WTC11 (cell line): ENCODE measurements around the gene ZFYVE28. TPM values are rescaled to one million over a fixed set of nuclear protein-coding genes. Genes with fewer than 3 reads are reported as not detected.

Source experiments
- ATAC-seq: fragments of 200-7000 bp; cut with Tn5 transposase; 2 replicates; pipeline ENCODE4 v1.10.0; 2021; ENCODE audit warnings: mild to moderate bottlenecking, moderate library complexity
- CTCF ChIA-PET: fragments of 300-600 bp; sonication (Branson Sonifier 250); formaldehyde crosslinking; loops from one replicate; lab custom pipeline; 2021; ENCODE audit warnings: antibody characterized with exemption; lab: Charles Lee
- POLR2A ChIA-PET: fragments of 350-600 bp; sonication (Branson Sonifier 250); formaldehyde crosslinking; loops from one replicate; lab custom pipeline; 2021; ENCODE audit warnings: antibody characterized with exemption; lab: Charles Lee
- DNase-seq: peaks from one replicate; pipeline ENCODE4 v3.0.0; 2021; ENCODE audit warnings: low spot score
- H3K27ac Mint-ChIP-seq: 2 replicates; pipeline ENCODE4 v1.8.0; 2021; ENCODE audit warnings: mixed read lengths
- H3K27me3 Mint-ChIP-seq: 2 replicates; pipeline ENCODE4 v1.8.0; 2021; ENCODE audit warnings: low read depth, mild to moderate bottlenecking, moderate library complexity, mixed read lengths
- H3K36me3 Mint-ChIP-seq: 2 replicates; pipeline ENCODE4 v1.8.0; 2021; ENCODE audit warnings: mixed read lengths
- H3K4me1 Mint-ChIP-seq: 2 replicates; pipeline ENCODE4 v1.8.0; 2022; ENCODE audit warnings: mixed read lengths
- H3K4me3 Mint-ChIP-seq: 2 replicates; pipeline ENCODE4 v1.8.0; 2021; ENCODE audit warnings: mild to moderate bottlenecking, moderate library complexity, mixed read lengths
- H3K9me3 Mint-ChIP-seq: 2 replicates; pipeline ENCODE4 v1.8.0; 2021; ENCODE audit warnings: mixed read lengths
- AFF4 ChIP-seq: sonication (generic); formaldehyde crosslinking; IDR thresholded peaks from 2 replicates; pipeline ENCODE4 v1.8.1; 2023; ENCODE audit warnings: mild to moderate bottlenecking, missing genetic modification reagents, borderline replicate concordance
- AR ChIP-seq: fragments of 250-450 bp; sonication (Bioruptor Pico); IDR thresholded peaks from 2 replicates; pipeline ENCODE4 v1.9.0; 2021; ENCODE audit warnings: mild to moderate bottlenecking
- ATF1 ChIP-seq: sonication (generic); formaldehyde crosslinking; IDR thresholded peaks from 2 replicates; pipeline ENCODE4 v1.8.1; 2023; ENCODE audit warnings: mild to moderate bottlenecking, moderate library complexity, missing genetic modification reagents
- ATF2 ChIP-seq: sonication (generic); formaldehyde crosslinking; IDR thresholded peaks from 2 replicates; pipeline ENCODE4 v1.8.1; 2022; ENCODE audit warnings: low read depth, missing genetic modification reagents, borderline replicate concordance
- CDX4 ChIP-seq: fragments of 250-450 bp; sonication (Bioruptor Pico); IDR thresholded peaks from 2 replicates; pipeline ENCODE4 v1.9.0; 2021; ENCODE audit warnings: moderate library complexity, mild to moderate bottlenecking, inconsistent platforms, borderline replicate concordance
- ETV6 ChIP-seq: sonication (generic); formaldehyde crosslinking; IDR thresholded peaks from 2 replicates; pipeline ENCODE4 v1.8.1; 2022; ENCODE audit warnings: mild to moderate bottlenecking, missing genetic modification reagents
- FOXJ3 ChIP-seq: sonication (generic); formaldehyde crosslinking; IDR thresholded peaks from 2 replicates; pipeline ENCODE4 v1.9.0; 2021; ENCODE audit warnings: missing genetic modification reagents, mild to moderate bottlenecking, borderline replicate concordance
- IRF2 ChIP-seq: sonication (generic); formaldehyde crosslinking; IDR thresholded peaks from 2 replicates; pipeline ENCODE4 v1.8.0; 2022; ENCODE audit warnings: low read depth, missing genetic modification reagents, borderline replicate concordance
- KAT7 ChIP-seq: sonication (generic); formaldehyde crosslinking; IDR thresholded peaks from 2 replicates; pipeline ENCODE4 v1.8.1; 2023; ENCODE audit warnings: missing genetic modification reagents, mild to moderate bottlenecking, borderline replicate concordance
- MLX ChIP-seq: sonication (generic); formaldehyde crosslinking; IDR thresholded peaks from 2 replicates; pipeline ENCODE4 v1.8.1; 2023; ENCODE audit warnings: mild to moderate bottlenecking, missing genetic modification reagents, moderate library complexity
- MYBL2 ChIP-seq: sonication (generic); formaldehyde crosslinking; IDR thresholded peaks from 2 replicates; pipeline ENCODE4 v1.8.1; 2023; ENCODE audit warnings: mild to moderate bottlenecking, moderate library complexity, missing genetic modification reagents
- NFATC4 ChIP-seq: fragments of 250-450 bp; sonication (Bioruptor Pico); IDR thresholded peaks from 2 replicates; pipeline ENCODE4 v1.9.0; 2021; ENCODE audit warnings: mild to moderate bottlenecking
- NR1H2 ChIP-seq: sonication (generic); formaldehyde crosslinking; IDR thresholded peaks from 2 replicates; pipeline ENCODE4 v1.9.0; 2021; ENCODE audit warnings: mild to moderate bottlenecking, moderate library complexity, missing genetic modification reagents
- NR2C2 ChIP-seq: sonication (generic); formaldehyde crosslinking; IDR thresholded peaks from 2 replicates; pipeline ENCODE4 v1.8.0; 2022; ENCODE audit warnings: mild to moderate bottlenecking, missing genetic modification reagents
- RORB ChIP-seq: fragments of 250-450 bp; sonication (Bioruptor Pico); IDR thresholded peaks from 2 replicates; pipeline ENCODE4 v1.9.0; 2021; ENCODE audit warnings: mild to moderate bottlenecking
- SMAD3 ChIP-seq: sonication (generic); formaldehyde crosslinking; IDR thresholded peaks from 2 replicates; pipeline ENCODE4 v1.8.0; 2022; ENCODE audit warnings: missing genetic modification reagents, mild to moderate bottlenecking, borderline replicate concordance
- SOX15 ChIP-seq: fragments of 250-450 bp; sonication (Bioruptor Pico); IDR thresholded peaks from 2 replicates; pipeline ENCODE4 v1.9.0; 2021; ENCODE audit warnings: mild to moderate bottlenecking
- SP1 ChIP-seq: sonication (generic); formaldehyde crosslinking; conservative IDR thresholded peaks from 2 replicates; pipeline ENCODE4 v1.8.1; 2022; ENCODE audit warnings: missing genetic modification reagents
- TEAD1 ChIP-seq: sonication (generic); formaldehyde crosslinking; IDR thresholded peaks from 2 replicates; pipeline ENCODE4 v1.8.0; 2022; ENCODE audit warnings: mild to moderate bottlenecking, missing genetic modification reagents
- TP53 ChIP-seq: sonication (generic); formaldehyde crosslinking; IDR thresholded peaks from 2 replicates; pipeline ENCODE4 v1.8.1; 2023; ENCODE audit warnings: mild to moderate bottlenecking, missing genetic modification reagents
- ZNF263 ChIP-seq: sonication (generic); formaldehyde crosslinking; IDR thresholded peaks from 2 replicates; pipeline ENCODE4 v1.8.1; 2022; ENCODE audit warnings: low read depth, mild to moderate bottlenecking, moderate library complexity, missing genetic modification reagents
- ZNF281 ChIP-seq: sonication (generic); formaldehyde crosslinking; IDR thresholded peaks from 2 replicates; pipeline ENCODE4 v1.8.0; 2023; ENCODE audit warnings: mild to moderate bottlenecking, missing genetic modification reagents
- ZNF423 ChIP-seq: fragments of 250-450 bp; sonication (Bioruptor Pico); IDR thresholded peaks from 2 replicates; pipeline ENCODE4 v2.1.2; 2022; ENCODE audit warnings: mild to moderate bottlenecking, moderate library complexity
- total RNA-seq: library from RNA; stranded (reverse); gene quantifications from 3 replicates; pipeline ENCODE4 v1.2.3, GENCODE V29; 2021

ZFYVE28 gene
- total RNA-seq, 1 experiment from 2014 or later: 7.8 TPM

- TF ChIP-seq SMAD3 (CRISPR knock-in tag): no peak
Observed at GRCh38 chr4:2387829-2388228, 30.6 kb downstream of the ZFYVE28 start (continued).

GRCh38 chr4:2387218-2387617 lies 31.2 kb downstream of the ZFYVE28 start:
- Mint-ChIP-seq H3K4me3 (no peak overlapping the region), H3K36me3 (no peaks in the 10 kb centered on the region), H3K9me3 (no peaks in the 10 kb centered on the region), H3K27me3 (no peaks in the 10 kb centered on the region; the same call in 1 of the 2 replicates), H3K4me1 (peaks cover 32% of the 10 kb centered on the region), H3K27ac (no peak overlapping the region)
- no peak for ATAC-seq
- TF ChIP-seq CDX4 (CRISPR knock-in tag) (no peak), RORB (CRISPR knock-in tag) (no peak), ATF2 (CRISPR knock-in tag) (no peak), NR1H2 (CRISPR knock-in tag) (no peak), SP1 (CRISPR knock-in tag) (no peak), FOXJ3 (CRISPR knock-in tag) (no peak), ATF1 (CRISPR knock-in tag) (no peak), ZNF263 (CRISPR knock-in tag) (no peak), TEAD1 (CRISPR knock-in tag) (no peak)
- CTCF ChIA-PET: interaction anchor here (1.2 to 1.7 kb wide), 2 partner anchors 26 to 55 kb away, joined by 3 to 4 read pairs; no protein-coding TSS in a partner anchor
- POLR2A ChIA-PET: no interaction called here
- no peak for DNase-seq

- DNase-seq (no peak), ATAC-seq (no peak)
- ChIA-PET CTCF (interaction anchor here (1.2 kb wide), 1 partner anchor 55 kb away, joined by 3 read pairs; no protein-coding TSS in a partner anchor), POLR2A (no interaction called here)
- H3K36me3 Mint-ChIP-seq: no peaks in the 10 kb centered on the region
- H3K4me1 Mint-ChIP-seq: peaks cover 28% of the 10 kb centered on the region
- H3K9me3 Mint-ChIP-seq: no peaks in the 10 kb centered on the region
- H3K27ac Mint-ChIP-seq: no peak overlapping the region
- no peaks in the 10 kb centered on the region; the same call in 1 of the 2 replicates for H3K27me3 Mint-ChIP-seq
- no peak overlapping the region for H3K4me3 Mint-ChIP-seq
- TF ChIP-seq ZNF423 (no peak), AR (no peak), ETV6 (CRISPR knock-in tag) (no peak), ZNF281 (CRISPR knock-in tag) (no peak), TP53 (CRISPR knock-in tag) (no peak), KAT7 (no peak), NFATC4 (CRISPR knock-in tag) (no peak), IRF2 (CRISPR knock-in tag) (no peak), MLX (CRISPR knock-in tag) (no peak), MYBL2 (CRISPR knock-in tag) (no peak), NR2C2 (CRISPR knock-in tag) (no peak), AFF4 (no peak), SMAD3 (CRISPR knock-in tag) (no peak), SOX15 (CRISPR knock-in tag) (no peak)
Observed at GRCh38 chr4:2386717-2387116, 31.7 kb downstream of the ZFYVE28 start.
